Testis (tissue), 2 donors: ENCODE results near the gene ARHGEF9.

ENCODE experiments used
- CTCF ChIP-seq, 3 experiments: fragments of 450-650 bp in 2 of 3; fragments of 200-600 bp in 1 of 3; sonication (generic) in 1 of 3; IDR thresholded peaks; one replicate each; pipeline ENCODE4 v1.5.1; 2016 to 2019; ENCODE audit warnings: antibody characterized with exemption in 3 of 3, mild to moderate bottlenecking in 2 of 3, moderate library complexity in 1 of 3
- POLR2A ChIP-seq: fragments of 450-650 bp; IDR thresholded peaks from one replicate; pipeline ENCODE4 v1.6.1; 2017; ENCODE audit warnings: antibody characterized with exemption, mild to moderate bottlenecking, moderate library complexity

DNA sequence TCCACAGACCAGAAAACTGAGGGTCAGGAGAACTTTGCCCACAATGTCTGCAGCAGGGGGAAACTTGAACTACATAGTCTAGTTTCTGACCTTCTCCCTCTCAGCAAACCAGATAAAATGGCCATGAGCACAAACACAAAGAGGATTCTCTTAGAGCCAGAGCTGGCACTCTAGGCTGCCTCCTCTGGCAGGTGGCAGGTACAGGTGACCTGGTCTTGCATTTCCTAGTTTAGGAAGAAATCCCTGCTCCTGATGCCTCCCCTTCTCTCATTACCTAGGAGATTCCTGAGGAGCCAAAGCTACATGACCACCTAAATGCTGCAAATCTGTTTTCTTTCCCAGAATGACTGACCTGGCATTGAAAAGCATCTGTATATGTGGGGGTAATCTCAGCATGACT is 45.1 kb downstream of the ARHGEF9 start:
- TF ChIP-seq CTCF (IDR thresholded peaks at IDR 0.05) (no peak), POLR2A (no peak)
